Tibial nerve (tissue), 4 donors: Measurements from ENCODE around the gene ADAMTSL1. TPM values are rescaled to one million over a fixed set of nuclear protein-coding genes. Genes with fewer than 3 reads are reported as not detected.
A peak's percentile ranks its signal among the peaks of the same experiment; 100 is the strongest.

Experiments used
- DNase-seq, 2 donors: peaks; one replicate each; pipeline ENCODE4 v3.0.0-alpha.2; 2019; ENCODE audit warnings: low spot score in 2 of 2
- H3K27ac ChIP-seq, 4 donors: fragments of 200-600 bp; sonication (generic) in 3 of 4; one replicate each; pipeline ENCODE4 v1.5.1; 2017 to 2019; ENCODE audit warnings: mild to moderate bottlenecking in 1 of 4
- H3K27me3 ChIP-seq, 2 donors: fragments of 200-600 bp; sonication (generic) in 1 of 2; one replicate each; pipeline versions ENCODE4 v1.5.1 to v1.6.0; 2017 to 2019
- H3K36me3 ChIP-seq, 3 donors: fragments of 200-600 bp; sonication (generic); one replicate each; pipeline ENCODE4 v1.5.1; 2018 to 2019
- H3K4me1 ChIP-seq, 4 donors: fragments of 200-600 bp; sonication (generic) in 3 of 4; one replicate each; pipeline ENCODE4 v1.5.1; 2017 to 2019
- H3K4me3 ChIP-seq, 4 donors: fragments of 200-600 bp; sonication (generic) in 3 of 4; one replicate each; pipeline ENCODE4 v1.5.1; 2017 to 2019; ENCODE audit warnings: mild to moderate bottlenecking in 1 of 4, moderate library complexity in 1 of 4
- H3K9me3 ChIP-seq, 4 donors: fragments of 200-600 bp; sonication (generic) in 3 of 4; one replicate each; pipeline ENCODE4 v1.5.1; 2017 to 2019
- CTCF ChIP-seq, 5 experiments: fragments of 200-600 bp in 3 of 5; fragments of 450-650 bp in 2 of 5; sonication (generic) in 3 of 5; IDR thresholded peaks; one replicate each; pipeline ENCODE4 v1.5.1; 2016 to 2019; ENCODE audit warnings: antibody characterized with exemption in 5 of 5, mild to moderate bottlenecking in 3 of 5, moderate library complexity in 2 of 5
- EP300 ChIP-seq, 2 donors: sonication (generic); formaldehyde crosslinking; IDR thresholded peaks; one replicate each; pipeline ENCODE4 v1.6.1; 2017; ENCODE audit warnings: antibody characterized with exemption in 2 of 2, mild to moderate bottlenecking in 1 of 2
- POLR2A ChIP-seq, 2 donors: fragments of 450-650 bp; IDR thresholded peaks; one replicate each; pipeline ENCODE4 v1.6.1; 2017; ENCODE audit warnings: antibody characterized with exemption in 2 of 2, mild to moderate bottlenecking in 2 of 2, moderate library complexity in 2 of 2
- WGBS, 2 donors: methylation state at CpG; one replicate each; pipeline ENCODE4 v1.1.5; 2018; 5-methylcytosine and 5-hydroxymethylcytosine counted together
- total RNA-seq, 4 donors: library from RNA; depleted of rRNA; stranded (reverse); fragments of >200 nt; gene quantifications; one replicate each; pipeline ENCODE4 v1.1.0, GENCODE V29; 2016

ADAMTSL1 gene
- total RNA-seq, 4 donors from 2014 or later = 11.9 to 27.1 (median 21.3) TPM

GRCh38 chr9:18611971-18612370, 138.0 kb downstream of the ADAMTSL1 start:
- no peak for TF ChIP-seq EP300 (IDR thresholded peaks at IDR 0.05)
- no peak for TF ChIP-seq POLR2A (IDR thresholded peaks at IDR 0.05)
- no peak for TF ChIP-seq CTCF (IDR thresholded peaks at IDR 0.05)
- Histone ChIP-seq H3K36me3 (no peaks in the 10 kb centered on the region), H3K4me3 (no peak overlapping the region), H3K9me3 (no peaks in the 10 kb centered on the region), H3K4me1 (peaks cover 0 to 28% (median 8%) of the 10 kb centered on the region in 4 donors), H3K27me3 (no peaks in the 10 kb centered on the region), H3K27ac (peak overlapping the region in 2 of 4 donors; percentile 61 to 62)
- DNase-seq = no peak

GRCh38 chr9:18614116-18614515, 140.2 kb downstream of the ADAMTSL1 start:
- DNase-seq = no peak
- peak overlapping the region in 1 of 4 donors; percentile 11 for H3K27ac ChIP-seq
- H3K4me3 ChIP-seq = no peak overlapping the region
- no peaks in the 10 kb centered on the region for H3K27me3 ChIP-seq
- no peaks in the 10 kb centered on the region for H3K36me3 ChIP-seq
- H3K9me3 ChIP-seq = no peaks in the 10 kb centered on the region
- peaks cover 0 to 29% (median 6%) of the 10 kb centered on the region in 4 donors for H3K4me1 ChIP-seq
- 90% methylated on average over 6 of the region's 6 CpGs for WGBS, 2 donors
- no peak for TF ChIP-seq CTCF (IDR thresholded peaks at IDR 0.05)
- no peak for TF ChIP-seq EP300 (IDR thresholded peaks at IDR 0.05)
- TF ChIP-seq POLR2A (IDR thresholded peaks at IDR 0.05) = no peak

- TF ChIP-seq POLR2A (IDR thresholded peaks at IDR 0.05) = no peak
- TF ChIP-seq EP300 (IDR thresholded peaks at IDR 0.05) = no peak
- TF ChIP-seq CTCF (IDR thresholded peaks at IDR 0.05) = no peak
- Histone ChIP-seq H3K27ac (peak overlapping the region in 1 of 4 donors; percentile 11), H3K4me1 (peaks cover 0 to 29% (median 6%) of the 10 kb centered on the region in 4 donors)
These were observed 140.7 kb downstream of the ADAMTSL1 start for GRCh38 chr9:18614651-18615050.

GRCh38 chr9:18616976-18617375, 143.0 kb downstream of the ADAMTSL1 start:
- H3K27me3 ChIP-seq = no peaks in the 10 kb centered on the region
- DNase-seq = no peak
- H3K4me3 ChIP-seq = no peak overlapping the region
- peaks cover 0 to 18% (median under 1%) of the 10 kb centered on the region in 4 donors for H3K4me1 ChIP-seq
- H3K27ac ChIP-seq = no peak overlapping the region
- TF ChIP-seq POLR2A (IDR thresholded peaks at IDR 0.05) (no peak), CTCF (IDR thresholded peaks at IDR 0.05) (no peak)
- H3K9me3 ChIP-seq = no peaks in the 10 kb centered on the region
- H3K36me3 ChIP-seq = no peaks in the 10 kb centered on the region

More at GRCh38 chr9:18614651-18615050, 140.7 kb downstream of the ADAMTSL1 start:
- no peak for DNase-seq
- Histone ChIP-seq H3K4me3 (no peak overlapping the region), H3K36me3 (no peaks in the 10 kb centered on the region), H3K9me3 (no peaks in the 10 kb centered on the region), H3K27me3 (no peaks in the 10 kb centered on the region)
- WGBS, 2 donors = 78 to 88% methylated on average over 2 of the region's 2 CpGs

GRCh38 chr9:18617759-18618158, 143.8 kb downstream of the ADAMTSL1 start:
- Histone ChIP-seq H3K27me3 (no peaks in the 10 kb centered on the region), H3K4me1 (peaks cover 0 to 14% (median 0%) of the 10 kb centered on the region in 4 donors), H3K36me3 (no peaks in the 10 kb centered on the region), H3K27ac (no peak overlapping the region), H3K4me3 (no peak overlapping the region), H3K9me3 (no peaks in the 10 kb centered on the region)
- DNase-seq = no peak
- TF ChIP-seq POLR2A (IDR thresholded peaks at IDR 0.05) (no peak), EP300 (IDR thresholded peaks at IDR 0.05) (no peak), CTCF (IDR thresholded peaks at IDR 0.05) (no peak)
- WGBS, 2 donors = 30 to 43% methylated on average over 1 of the region's 1 CpG
